HG02943 (cell line): ENCODE measurements around the gene GLT6D1.
"Not testable (repeated sequence)": the region's sequence is repeated elsewhere in the genome, so short reads cannot be mapped to it uniquely, and the experiment has no call there.

Experiments used
- ATAC-seq: cut with Tn5 transposase; IDR thresholded peaks from one replicate; pipeline ENCODE4 v1.9.1; 2021; ENCODE audit warnings: mild to moderate bottlenecking, low read depth, moderate library complexity; ENCODE audit not compliant: unreplicated experiment

GLT6D1 gene

DNA sequence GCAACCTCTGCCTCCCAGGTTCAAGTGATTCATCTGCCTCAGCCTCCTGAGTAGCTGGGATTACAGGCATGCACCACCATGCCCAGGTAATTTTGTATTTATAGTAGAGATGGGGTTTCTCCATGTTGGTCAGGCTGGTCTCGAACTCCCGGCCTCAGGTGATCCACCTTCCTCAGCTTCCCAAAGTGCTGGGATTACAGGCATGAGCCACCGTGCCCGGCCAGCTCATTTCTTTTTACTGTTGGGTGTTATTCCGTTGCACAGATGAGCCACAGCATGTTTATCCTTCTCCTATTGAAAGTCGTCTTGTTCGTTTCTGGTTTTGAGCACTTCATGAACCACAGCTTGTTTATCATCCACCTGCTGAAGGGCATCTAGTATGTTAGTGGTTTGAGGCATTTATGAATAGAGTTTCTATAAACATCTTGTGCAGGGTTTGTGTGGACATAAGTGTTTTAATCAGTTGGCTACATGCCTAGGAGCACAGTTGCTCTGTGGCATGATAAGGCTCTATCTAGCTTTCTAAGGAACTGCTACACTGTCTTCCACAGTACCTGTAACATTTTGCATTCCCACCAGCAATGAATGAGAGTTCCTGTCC, 2.3 kb downstream of the GLT6D1 start:
- ATAC-seq: not testable (repeated sequence)

- ATAC-seq: no peak
Measured at GRCh38 chr9:135632841-135633240, 6.5 kb downstream of the GLT6D1 start.

GRCh38 chr9:135624282-135624681, 15.1 kb downstream of the GLT6D1 start:
- ATAC-seq: no peak

DNA sequence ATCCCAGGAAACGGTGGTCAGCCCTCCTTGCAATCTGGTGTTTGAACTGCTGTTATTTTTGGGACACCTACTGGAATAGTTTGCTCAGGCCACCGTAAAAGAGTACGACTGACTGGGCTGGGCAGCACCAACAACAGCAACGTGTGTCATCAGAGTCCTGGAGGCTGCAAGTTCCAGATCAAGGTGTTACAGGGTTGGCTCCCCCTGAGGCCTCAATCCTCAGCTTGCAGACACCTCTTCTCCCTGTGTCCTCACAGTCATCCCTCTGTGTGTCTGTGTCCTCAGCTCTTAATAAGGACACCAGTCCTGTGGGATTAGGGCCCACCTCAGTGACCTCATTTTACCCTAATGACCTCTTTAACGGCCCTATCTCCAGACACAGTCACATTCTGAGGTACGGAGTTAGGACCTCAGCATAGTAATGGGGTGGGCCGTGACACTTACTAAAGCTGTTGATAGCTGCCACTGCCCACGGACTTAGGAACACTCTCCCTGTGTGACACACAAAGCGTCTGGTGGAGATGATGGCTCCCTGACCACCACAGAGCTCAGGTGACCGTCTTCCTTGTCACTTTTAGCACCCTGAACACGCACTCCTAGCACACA, 16.8 kb downstream of the GLT6D1 start:
- no peak for ATAC-seq

- no peak for ATAC-seq
Measured at GRCh38 chr9:135620558-135620957, 18.8 kb downstream of the GLT6D1 start.

- no peak for ATAC-seq
Measured at GRCh38 chr9:135619599-135619886, 19.8 kb downstream of the GLT6D1 start.

DNA sequence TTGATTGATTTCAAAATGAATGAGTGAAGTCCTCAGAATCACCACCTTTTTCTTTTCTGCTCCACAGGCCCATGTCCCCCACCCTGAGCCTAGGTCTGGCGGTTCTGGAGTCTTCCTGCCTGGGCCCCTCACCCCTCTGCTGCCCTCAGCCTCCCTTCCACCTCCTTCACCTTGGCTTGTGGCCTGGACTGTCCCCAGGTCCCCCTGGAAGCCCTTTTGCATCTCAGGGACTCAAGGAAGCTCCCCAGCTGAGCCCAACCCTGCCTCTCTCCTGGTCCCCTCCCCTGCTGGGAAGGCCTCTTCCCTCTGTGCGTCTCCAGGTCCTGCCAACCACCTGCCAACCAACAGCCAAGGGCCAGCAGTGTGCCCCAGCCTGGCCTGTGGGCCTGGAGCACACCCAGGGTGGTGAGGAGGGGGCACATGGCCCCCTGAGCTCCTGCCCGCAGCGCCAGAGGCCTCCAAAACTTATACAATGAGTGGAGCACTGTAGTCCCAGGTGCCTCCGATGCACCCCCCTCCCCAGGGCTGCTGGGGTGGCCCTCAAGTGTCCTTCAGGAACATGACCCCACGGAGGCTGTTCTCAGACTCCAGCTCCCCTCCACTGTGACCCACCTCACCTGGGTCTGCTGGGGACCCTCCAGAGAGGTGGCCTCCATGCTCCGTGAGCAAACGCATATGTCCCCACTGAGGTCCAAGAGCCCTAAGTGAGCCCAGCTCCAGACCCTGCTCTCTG, 20.3 kb downstream of the GLT6D1 start:
- ATAC-seq: no peak

- ATAC-seq: no peak
Measured at GRCh38 chr9:135617991-135618411, 21.3 kb downstream of the GLT6D1 start.

GRCh38 chr9:135617538-135617900, 21.8 kb downstream of the GLT6D1 start:
- no peak for ATAC-seq

- ATAC-seq: no peak
Measured at GRCh38 chr9:135616619-135617537, 22.5 kb downstream of the GLT6D1 start.

DNA sequence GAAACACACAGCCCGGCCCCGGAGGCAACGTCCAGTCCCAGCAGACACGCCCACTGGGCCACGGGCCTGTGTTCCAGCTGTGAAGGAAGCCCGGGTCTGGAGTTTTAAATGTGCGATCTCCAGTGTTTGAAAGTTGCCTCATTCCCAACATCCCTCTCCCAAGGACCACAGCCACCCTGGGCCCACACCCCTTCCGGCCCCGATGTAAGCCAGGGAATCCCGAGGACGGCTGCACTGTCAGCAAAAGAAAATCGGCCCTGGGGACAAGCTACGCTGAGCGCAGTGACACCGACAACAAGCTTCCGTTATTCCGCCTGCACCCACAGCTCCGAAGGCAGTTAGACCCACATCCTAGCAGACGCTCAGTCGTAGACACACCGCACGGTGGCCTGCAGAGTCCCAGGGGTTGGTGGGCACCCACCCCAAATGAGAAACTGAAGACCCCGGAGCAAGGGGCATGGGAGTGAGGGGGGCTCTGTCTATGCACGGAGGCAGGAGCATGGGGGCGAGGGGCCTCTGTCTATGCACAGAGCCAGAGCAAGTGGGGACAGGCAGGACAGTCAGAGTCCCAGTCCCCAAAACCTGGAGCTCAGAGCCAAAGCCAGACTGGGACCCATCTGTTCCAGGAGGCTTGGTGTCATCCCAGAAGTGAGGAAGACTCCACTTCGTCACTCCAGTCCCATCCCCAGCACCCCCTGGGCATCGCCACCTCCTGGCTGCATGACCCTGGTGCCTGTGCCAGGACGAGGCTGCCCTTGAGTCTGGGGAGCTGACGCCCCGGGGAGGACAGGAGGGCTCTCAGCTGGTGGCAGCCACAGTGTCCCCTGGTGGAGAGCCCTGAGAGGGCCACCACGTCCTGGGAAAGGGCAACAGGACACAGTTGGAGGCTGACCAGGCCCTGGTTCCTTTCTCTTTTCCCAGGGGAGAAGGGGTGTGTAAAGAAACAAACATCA, 23.4 kb downstream of the GLT6D1 start:
- ATAC-seq: no peak

DNA sequence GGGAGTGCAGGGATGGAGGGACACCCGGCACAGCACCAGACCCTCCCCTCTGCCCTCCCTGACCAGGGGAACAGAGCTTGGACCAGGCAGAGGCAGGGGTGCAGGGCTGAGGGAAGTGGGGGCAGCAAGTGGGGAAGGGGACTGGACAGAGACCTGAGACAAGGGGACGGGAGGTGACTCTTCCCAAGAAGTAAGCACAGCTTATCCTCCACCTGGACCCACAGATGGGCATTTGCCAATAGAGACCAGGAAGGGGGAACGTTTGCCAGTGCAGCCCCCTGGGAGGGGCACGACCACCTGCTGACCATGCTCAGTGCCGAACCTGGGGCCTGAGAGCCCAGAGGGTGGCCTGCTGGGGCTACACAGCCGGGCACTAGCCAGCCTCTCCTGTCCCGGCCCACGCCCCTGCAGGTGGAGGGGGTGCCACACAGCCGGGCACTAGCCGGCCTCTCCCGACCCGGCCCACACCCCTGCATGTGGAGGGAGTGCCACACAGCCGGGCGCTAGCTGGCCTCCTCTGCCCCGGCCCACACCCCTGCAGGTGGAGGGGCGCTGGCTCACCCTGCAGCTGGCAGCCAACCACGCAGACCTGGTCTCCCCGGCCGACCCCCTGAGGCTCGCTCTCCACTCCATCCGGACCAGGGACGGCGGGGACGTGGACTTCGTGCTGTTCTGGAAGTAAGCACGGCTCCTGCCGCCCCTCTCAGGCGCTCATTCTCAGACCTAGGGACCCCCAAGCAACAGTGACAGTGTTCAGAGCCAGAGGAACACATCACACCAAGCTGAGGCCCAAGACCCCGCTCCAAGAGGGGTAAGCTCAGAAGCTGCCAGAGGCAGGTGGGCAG, 24.3 kb downstream of the GLT6D1 start:
- no peak for ATAC-seq

GRCh38 chr9:135613946-135614805, 25.2 kb downstream of the GLT6D1 start:
- no peak for ATAC-seq

DNA sequence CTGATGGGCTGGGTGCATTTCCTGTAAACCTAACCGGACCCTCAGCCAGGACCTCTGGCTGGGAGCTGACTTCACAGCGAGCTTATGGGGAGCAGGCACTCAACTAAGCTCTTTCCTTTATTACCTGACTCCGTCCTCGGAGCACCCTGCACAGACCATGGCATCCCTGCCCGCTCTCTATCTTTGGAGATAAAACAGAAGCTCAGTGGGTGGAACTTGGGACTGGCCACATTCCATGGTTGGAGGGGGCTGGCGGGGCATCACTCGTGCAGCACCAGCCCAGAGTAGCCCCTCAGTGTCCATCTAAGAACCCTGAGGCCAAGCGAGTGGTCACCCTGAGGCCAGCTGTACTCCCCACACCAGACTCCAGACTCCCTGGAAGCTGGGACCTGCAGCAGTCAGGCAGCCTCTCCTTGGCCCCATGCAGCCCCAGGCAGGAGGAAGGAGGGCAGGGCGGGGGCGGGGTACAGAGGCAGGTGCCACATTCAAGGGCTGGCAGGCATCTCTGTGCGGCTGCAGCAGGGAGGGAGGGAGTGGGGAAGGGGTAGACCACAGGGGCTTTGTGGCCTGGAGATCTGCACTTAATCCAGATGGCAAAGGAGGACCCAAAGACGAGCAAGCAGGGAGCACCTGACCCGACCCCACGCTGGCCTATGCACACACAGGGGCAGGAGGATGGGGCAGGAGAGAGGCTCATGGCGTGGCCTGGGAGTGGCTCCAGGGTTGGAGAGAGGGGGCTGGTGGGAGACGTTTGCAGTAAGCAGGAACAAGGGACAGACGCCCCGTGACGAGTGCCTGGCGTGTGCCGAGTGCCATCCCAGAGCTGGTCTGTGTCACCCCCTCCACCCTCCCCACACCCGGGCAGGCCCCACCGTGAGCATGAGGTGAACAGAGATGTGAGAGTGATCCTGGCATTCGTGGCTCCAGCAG, 26.1 kb downstream of the GLT6D1 start:
- ATAC-seq: no peak

- no peak for ATAC-seq
Measured at GRCh38 chr9:135612437-135612836, 26.9 kb downstream of the GLT6D1 start.

DNA sequence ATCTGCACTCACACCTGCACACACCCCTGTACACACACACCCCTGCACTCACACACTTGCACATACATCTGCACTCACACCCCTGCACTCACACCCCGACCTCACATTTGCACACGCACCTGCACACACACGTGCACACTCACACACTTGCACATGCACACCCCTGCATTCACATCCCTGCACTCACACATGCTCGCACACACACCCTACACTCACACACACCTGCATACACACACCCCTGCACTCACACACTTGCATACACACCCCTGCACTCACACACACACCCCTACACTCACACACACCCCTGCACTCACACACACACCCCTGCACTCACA, 27.5 kb downstream of the GLT6D1 start:
- ATAC-seq: no peak

GRCh38 chr9:135611142-135611874, 28.0 kb downstream of the GLT6D1 start:
- ATAC-seq: no peak
